HepG2 (cell line): ENCODE measurements around the gene SIAH2. TPM values are rescaled to one million over a fixed set of nuclear protein-coding genes. Genes with fewer than 3 reads are reported as not detected.

Experiments used
- BRD4 ChIP-seq: sonication (generic); formaldehyde crosslinking; IDR thresholded peaks from 2 replicates; pipeline ENCODE4 v1.4.0; 2020; ENCODE audit warnings: missing genetic modification reagents
- CREB1 ChIP-seq, 2 experiments: fragments of 450-650 bp in 1 of 2; IDR thresholded peaks; 2 replicates each; pipeline ENCODE4 v1.6.1; 2016 to 2017; ENCODE audit warnings: control low read depth in 1 of 2, mild to moderate bottlenecking in 1 of 2, missing compliant biosample characterization in 1 of 2, missing genetic modification characterization in 1 of 2
- FOXC1 ChIP-seq: sonication (generic); formaldehyde crosslinking; IDR thresholded peaks from 2 replicates; pipeline ENCODE4 v1.8.0; 2022; ENCODE audit warnings: mild to moderate bottlenecking, missing genetic modification reagents, borderline replicate concordance
- ISL2 ChIP-seq: sonication (generic); formaldehyde crosslinking; IDR thresholded peaks from 2 replicates; pipeline ENCODE4 v1.5.0; 2020; ENCODE audit warnings: missing genetic modification reagents
- MATR3 ChIP-seq: sonication (generic); formaldehyde crosslinking; IDR thresholded peaks from 2 replicates; pipeline ENCODE4 v1.4.0; 2020; ENCODE audit warnings: missing genetic modification reagents
- PHF21A ChIP-seq: sonication (generic); formaldehyde crosslinking; IDR thresholded peaks from 2 replicates; pipeline ENCODE4 v1.5.0; 2020; ENCODE audit warnings: mild to moderate bottlenecking, missing genetic modification reagents
- PHF5A ChIP-seq: IDR thresholded peaks from one replicate; pipeline ENCODE4 v1.6.1; 2018; ENCODE audit warnings: low read depth, missing genetic modification reagents; ENCODE audit not compliant: unreplicated experiment
- PITX1 ChIP-seq: sonication (generic); formaldehyde crosslinking; IDR thresholded peaks from 2 replicates; pipeline ENCODE4 v1.5.1; 2020; ENCODE audit warnings: mild to moderate bottlenecking, missing genetic modification reagents
- SYNCRIP ChIP-seq: fragments of 200-400 bp; formaldehyde crosslinking; IDR thresholded peaks from 2 replicates; pipeline ENCODE4 v1.6.1; 2018; ENCODE audit warnings: mild to moderate bottlenecking, low read depth, low read length; ENCODE audit not compliant: insufficient read depth
- ZNF850 ChIP-seq: sonication (generic); formaldehyde crosslinking; conservative IDR thresholded peaks from 2 replicates; pipeline ENCODE4 v1.9.0; 2021; ENCODE audit warnings: mild to moderate bottlenecking, missing genetic modification reagents
- polyA plus RNA-seq, 8 experiments: library from polyadenylated mRNA; depleted of rRNA in 3 of 8; stranded (reverse) in 7 of 8; unstranded in 1 of 8; fragments of >200 nt; fragmentation: Illumina TruSeq in 4 of 8; extraction: Trizol in 4 of 8; gene quantifications; 2 replicates each; pipeline versions ENCODE4 v1.2.1 to v1.2.3, GENCODE V29; 2011 to 2016; ENCODE audit warnings: low read depth in 4 of 8, missing spikeins in 1 of 8, mixed read lengths in 1 of 8; ENCODE audit not compliant: insufficient read depth in 1 of 8
- total RNA-seq, 5 experiments: library from RNA; depleted of rRNA; stranded (reverse); fragments of >200 nt; fragmentation: Illumina TruSeq; extraction: Trizol; gene quantifications; 2 replicates each; pipeline ENCODE4 v1.2.3, GENCODE V29; 2016; ENCODE audit warnings: low read depth in 1 of 5
- TF ChIP-seq, protein P1 (sequence below): IDR thresholded peaks from 2 replicates; pipeline ENCODE4 v1.6.1; 2016; ENCODE audit warnings: low read depth, control low read depth
- TF ChIP-seq, protein P2 (sequence below), 2 experiments: sonication (generic) in 1 of 2; formaldehyde crosslinking in 1 of 2; IDR thresholded peaks; 2 replicates each; pipeline versions ENCODE4 v1.4.0 to v1.6.1; 2018 to 2020; ENCODE audit warnings: missing genetic modification reagents in 2 of 2, borderline replicate concordance in 1 of 2, low read depth in 1 of 2, mild to moderate bottlenecking in 1 of 2, missing biosample characterization in 1 of 2
- TF ChIP-seq, protein P3 (sequence below): sonication (generic); formaldehyde crosslinking; IDR thresholded peaks from 2 replicates; pipeline ENCODE4 v1.5.1; 2020; ENCODE audit warnings: missing genetic modification reagents, mild to moderate bottlenecking, borderline replicate concordance
- TF ChIP-seq, protein P4 (sequence below): sonication (generic); formaldehyde crosslinking; IDR thresholded peaks from 2 replicates; pipeline ENCODE4 v1.4.0; 2020; ENCODE audit warnings: missing genetic modification reagents, borderline replicate concordance
- TF ChIP-seq, protein P5 (sequence below): sonication (generic); formaldehyde crosslinking; IDR thresholded peaks from 2 replicates; pipeline ENCODE4 v1.8.1; 2022; ENCODE audit warnings: low read depth, mild to moderate bottlenecking, missing genetic modification reagents

The SIAH2 gene
- total and polyA plus RNA-seq, 2 of the 13 experiments (the other 11 are each of a cell fraction or from before 2014, with no cell fraction given) = 71.8 to 117 TPM

DNA sequence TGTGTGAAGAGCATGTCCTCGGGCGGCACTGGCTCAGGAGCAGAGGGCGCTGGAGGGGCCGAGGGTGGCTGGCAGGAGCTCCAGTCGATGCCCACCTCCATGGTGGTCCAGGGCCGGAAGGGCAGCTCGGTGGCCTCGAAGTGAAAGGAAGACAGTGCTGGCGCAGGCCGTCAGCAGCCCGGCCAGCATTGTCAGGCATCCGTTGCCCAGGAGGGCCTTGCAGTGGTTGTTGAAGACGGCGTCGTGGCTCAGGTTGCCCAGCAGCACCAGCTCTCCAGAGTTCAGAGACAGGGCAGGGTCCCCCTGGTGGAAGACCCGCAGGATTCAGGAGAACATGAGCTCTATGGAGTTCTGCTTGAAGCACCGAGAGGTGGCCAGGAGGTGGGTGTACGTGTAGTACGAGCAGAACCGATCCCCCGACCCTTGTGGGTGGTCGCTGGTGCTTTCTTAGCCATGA lies 16.5 kb upstream of the SIAH2 start (continued):
- TF ChIP-seq, protein P1, sequence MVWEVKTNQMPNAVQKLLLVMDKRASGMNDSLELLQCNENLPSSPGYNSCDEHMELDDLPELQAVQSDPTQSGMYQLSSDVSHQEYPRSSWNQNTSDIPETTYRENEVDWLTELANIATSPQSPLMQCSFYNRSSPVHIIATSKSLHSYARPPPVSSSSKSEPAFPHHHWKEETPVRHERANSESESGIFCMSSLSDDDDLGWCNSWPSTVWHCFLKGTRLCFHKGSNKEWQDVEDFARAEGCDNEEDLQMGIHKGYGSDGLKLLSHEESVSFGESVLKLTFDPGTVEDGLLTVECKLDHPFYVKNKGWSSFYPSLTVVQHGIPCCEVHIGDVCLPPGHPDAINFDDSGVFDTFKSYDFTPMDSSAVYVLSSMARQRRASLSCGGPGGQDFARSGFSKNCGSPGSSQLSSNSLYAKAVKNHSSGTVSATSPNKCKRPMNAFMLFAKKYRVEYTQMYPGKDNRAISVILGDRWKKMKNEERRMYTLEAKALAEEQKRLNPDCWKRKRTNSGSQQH (CRISPR knock-in tag) = no peak
- TF ChIP-seq FOXC1 (CRISPR knock-in tag) (peak; percentile 76; the same call in 1 of the 2 replicates), PITX1 (CRISPR knock-in tag) (0 out of 2 replicates have a peak, but pooled peaks have one; percentile 39), SYNCRIP (no peak), PHF21A (CRISPR knock-in tag) (no peak), BRD4 (CRISPR knock-in tag) (no peak), ISL2 (no peak), MATR3 (no peak), CREB1 (IDR thresholded peaks at IDR 0.05) (no peak), CREB1 (CRISPR knock-in tag; IDR thresholded peaks at IDR 0.05) (no peak), ZNF850 (CRISPR knock-in tag) (no peak), PHF5A (CRISPR knock-in tag) (no peak)
- TF ChIP-seq, protein P2, sequence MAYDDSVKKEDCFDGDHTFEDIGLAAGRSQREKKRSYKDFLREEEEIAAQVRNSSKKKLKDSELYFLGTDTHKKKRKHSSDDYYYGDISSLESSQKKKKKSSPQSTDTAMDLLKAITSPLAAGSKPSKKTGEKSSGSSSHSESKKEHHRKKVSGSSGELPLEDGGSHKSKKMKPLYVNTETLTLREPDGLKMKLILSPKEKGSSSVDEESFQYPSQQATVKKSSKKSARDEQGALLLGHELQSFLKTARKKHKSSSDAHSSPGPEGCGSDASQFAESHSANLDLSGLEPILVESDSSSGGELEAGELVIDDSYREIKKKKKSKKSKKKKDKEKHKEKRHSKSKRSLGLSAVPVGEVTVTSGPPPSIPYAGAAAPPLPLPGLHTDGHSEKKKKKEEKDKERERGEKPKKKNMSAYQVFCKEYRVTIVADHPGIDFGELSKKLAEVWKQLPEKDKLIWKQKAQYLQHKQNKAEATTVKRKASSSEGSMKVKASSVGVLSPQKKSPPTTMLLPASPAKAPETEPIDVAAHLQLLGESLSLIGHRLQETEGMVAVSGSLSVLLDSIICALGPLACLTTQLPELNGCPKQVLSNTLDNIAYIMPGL (CRISPR knock-in tag; IDR thresholded peaks at IDR 0.05; ENCODE audit: borderline replicate concordance in 1 of 2, low read depth in 1 of 2) = peak; percentile 34 to 57; a peak in 2 of 4 replicates
- TF ChIP-seq, protein P3, sequence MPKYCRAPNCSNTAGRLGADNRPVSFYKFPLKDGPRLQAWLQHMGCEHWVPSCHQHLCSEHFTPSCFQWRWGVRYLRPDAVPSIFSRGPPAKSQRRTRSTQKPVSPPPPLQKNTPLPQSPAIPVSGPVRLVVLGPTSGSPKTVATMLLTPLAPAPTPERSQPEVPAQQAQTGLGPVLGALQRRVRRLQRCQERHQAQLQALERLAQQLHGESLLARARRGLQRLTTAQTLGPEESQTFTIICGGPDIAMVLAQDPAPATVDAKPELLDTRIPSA (CRISPR knock-in tag) = no peak
- TF ChIP-seq, protein P4, sequence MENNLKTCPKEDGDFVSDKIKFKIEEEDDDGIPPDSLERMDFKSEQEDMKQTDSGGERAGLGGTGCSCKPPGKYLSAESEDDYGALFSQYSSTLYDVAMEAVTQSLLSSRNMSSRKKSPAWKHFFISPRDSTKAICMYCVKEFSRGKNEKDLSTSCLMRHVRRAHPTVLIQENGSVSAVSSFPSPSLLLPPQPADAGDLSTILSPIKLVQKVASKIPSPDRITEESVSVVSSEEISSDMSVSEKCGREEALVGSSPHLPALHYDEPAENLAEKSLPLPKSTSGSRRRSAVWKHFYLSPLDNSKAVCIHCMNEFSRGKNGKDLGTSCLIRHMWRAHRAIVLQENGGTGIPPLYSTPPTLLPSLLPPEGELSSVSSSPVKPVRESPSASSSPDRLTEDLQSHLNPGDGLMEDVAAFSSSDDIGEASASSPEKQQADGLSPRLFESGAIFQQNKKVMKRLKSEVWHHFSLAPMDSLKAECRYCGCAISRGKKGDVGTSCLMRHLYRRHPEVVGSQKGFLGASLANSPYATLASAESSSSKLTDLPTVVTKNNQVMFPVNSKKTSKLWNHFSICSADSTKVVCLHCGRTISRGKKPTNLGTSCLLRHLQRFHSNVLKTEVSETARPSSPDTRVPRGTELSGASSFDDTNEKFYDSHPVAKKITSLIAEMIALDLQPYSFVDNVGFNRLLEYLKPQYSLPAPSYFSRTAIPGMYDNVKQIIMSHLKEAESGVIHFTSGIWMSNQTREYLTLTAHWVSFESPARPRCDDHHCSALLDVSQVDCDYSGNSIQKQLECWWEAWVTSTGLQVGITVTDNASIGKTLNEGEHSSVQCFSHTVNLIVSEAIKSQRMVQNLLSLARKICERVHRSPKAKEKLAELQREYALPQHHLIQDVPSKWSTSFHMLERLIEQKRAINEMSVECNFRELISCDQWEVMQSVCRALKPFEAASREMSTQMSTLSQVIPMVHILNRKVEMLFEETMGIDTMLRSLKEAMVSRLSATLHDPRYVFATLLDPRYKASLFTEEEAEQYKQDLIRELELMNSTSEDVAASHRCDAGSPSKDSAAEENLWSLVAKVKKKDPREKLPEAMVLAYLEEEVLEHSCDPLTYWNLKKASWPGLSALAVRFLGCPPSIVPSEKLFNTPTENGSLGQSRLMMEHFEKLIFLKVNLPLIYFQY (CRISPR knock-in tag) = 0 out of 2 replicates have a peak, but pooled peaks have one; percentile 38
- TF ChIP-seq, protein P5, sequence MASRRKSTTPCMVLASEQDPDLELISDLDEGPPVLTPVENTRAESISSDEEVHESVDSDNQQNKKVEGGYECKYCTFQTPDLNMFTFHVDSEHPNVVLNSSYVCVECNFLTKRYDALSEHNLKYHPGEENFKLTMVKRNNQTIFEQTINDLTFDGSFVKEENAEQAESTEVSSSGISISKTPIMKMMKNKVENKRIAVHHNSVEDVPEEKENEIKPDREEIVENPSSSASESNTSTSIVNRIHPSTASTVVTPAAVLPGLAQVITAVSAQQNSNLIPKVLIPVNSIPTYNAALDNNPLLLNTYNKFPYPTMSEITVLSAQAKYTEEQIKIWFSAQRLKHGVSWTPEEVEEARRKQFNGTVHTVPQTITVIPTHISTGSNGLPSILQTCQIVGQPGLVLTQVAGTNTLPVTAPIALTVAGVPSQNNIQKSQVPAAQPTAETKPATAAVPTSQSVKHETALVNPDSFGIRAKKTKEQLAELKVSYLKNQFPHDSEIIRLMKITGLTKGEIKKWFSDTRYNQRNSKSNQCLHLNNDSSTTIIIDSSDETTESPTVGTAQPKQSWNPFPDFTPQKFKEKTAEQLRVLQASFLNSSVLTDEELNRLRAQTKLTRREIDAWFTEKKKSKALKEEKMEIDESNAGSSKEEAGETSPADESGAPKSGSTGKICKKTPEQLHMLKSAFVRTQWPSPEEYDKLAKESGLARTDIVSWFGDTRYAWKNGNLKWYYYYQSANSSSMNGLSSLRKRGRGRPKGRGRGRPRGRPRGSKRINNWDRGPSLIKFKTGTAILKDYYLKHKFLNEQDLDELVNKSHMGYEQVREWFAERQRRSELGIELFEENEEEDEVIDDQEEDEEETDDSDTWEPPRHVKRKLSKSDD (CRISPR knock-in tag) = no peak
